Smooth muscle cell (in vitro differentiated cells): ENCODE data around the gene ANTXR2. TPM values are rescaled to one million over a fixed set of nuclear protein-coding genes. Genes with fewer than 3 reads are reported as not detected.

Source experiments
- DNase-seq: peaks from one replicate; lab custom pipeline; 2025; ENCODE audit not compliant: unreplicated experiment; lab: John Stamatoyannopoulos, UW
- H2AFZ ChIP-seq: fragments of 200-600 bp; sonication (generic); 2 replicates; pipeline ENCODE4 v1.6.0; 2016; ENCODE audit warnings: antibody characterized with exemption, low read depth, mild to moderate bottlenecking
- H3F3A ChIP-seq: fragments of 200-600 bp; sonication (generic); 2 replicates; pipeline ENCODE4 v1.6.0; 2017; ENCODE audit warnings: antibody characterized with exemption, low read depth
- H3K27ac ChIP-seq: fragments of 200-600 bp; sonication (generic); 2 replicates; pipeline ENCODE4 v1.5.1; 2016; ENCODE audit warnings: low read depth, mild to moderate bottlenecking
- H3K27me3 ChIP-seq: fragments of 200-600 bp; sonication (generic); 2 replicates; pipeline ENCODE4 v1.6.1; 2016; ENCODE audit warnings: low read depth, mild to moderate bottlenecking
- H3K36me3 ChIP-seq: fragments of 200-600 bp; sonication (generic); 2 replicates; pipeline ENCODE4 v1.5.1; 2016; ENCODE audit warnings: low read depth
- H3K4me1 ChIP-seq: fragments of 200-600 bp; sonication (generic); 2 replicates; pipeline ENCODE4 v1.5.1; 2016; ENCODE audit warnings: low read depth
- H3K4me2 ChIP-seq: fragments of 200-600 bp; sonication (generic); 2 replicates; pipeline ENCODE4 v1.6.0; 2016; ENCODE audit warnings: mild to moderate bottlenecking
- H3K4me3 ChIP-seq: fragments of 200-600 bp; sonication (generic); 2 replicates; pipeline ENCODE4 v1.5.1; 2016; ENCODE audit warnings: mild to moderate bottlenecking
- H3K79me2 ChIP-seq: fragments of 200-600 bp; sonication (generic); 2 replicates; pipeline ENCODE4 v1.6.0; 2016; ENCODE audit warnings: low read depth, mild to moderate bottlenecking
- H3K9ac ChIP-seq: fragments of 200-600 bp; sonication (generic); 2 replicates; pipeline ENCODE4 v1.6.0; 2016; ENCODE audit warnings: low read depth
- H3K9me3 ChIP-seq: fragments of 200-600 bp; sonication (generic); replicated peaks from 2 replicates; pipeline ENCODE4 v1.5.1; 2016; ENCODE audit warnings: low read depth
- H4K20me1 ChIP-seq: fragments of 200-600 bp; sonication (generic); 2 replicates; pipeline ENCODE4 v1.6.0; 2016; ENCODE audit warnings: low read depth
- CTCF ChIP-seq: fragments of 200-600 bp; sonication (generic); IDR thresholded peaks from 2 replicates; pipeline ENCODE4 v1.5.1; 2017; ENCODE audit warnings: borderline replicate concordance, mild to moderate bottlenecking, antibody characterized with exemption; ENCODE audit not compliant: insufficient read depth, poor library complexity, severe bottlenecking
- WGBS: methylation state at CpG from one replicate; pipeline ENCODE4 v1.1.7; 2016; ENCODE audit warnings: low lambda C conversion rate; 5-methylcytosine and 5-hydroxymethylcytosine counted together
- polyA plus RNA-seq: library from polyadenylated mRNA; unstranded; fragments of >200 nt; fragmentation: Nextera tagmentation; extraction: Ambion mirVana; gene quantifications from 2 replicates; pipeline ENCODE4 v1.2.1, GENCODE V29; 2016
- total RNA-seq: library from RNA; depleted of rRNA; stranded (reverse); fragments of >200 nt; gene quantifications from 2 replicates; pipeline ENCODE4 v1.2.3, GENCODE V29; 2014

Gene ANTXR2
- total and polyA plus RNA-seq, 2 experiments from 2014 or later, result 67.6 to 74.5 TPM

- no peaks in the 10 kb centered on the region for H3K4me1 ChIP-seq
- DNase-seq, result no peak
- H4K20me1 ChIP-seq, result no peaks in the 10 kb centered on the region
- no peaks in the 10 kb centered on the region for H3F3A ChIP-seq
- no peak overlapping the region for H3K4me3 ChIP-seq
- H3K9ac ChIP-seq, result no peak overlapping the region
- H3K27me3 ChIP-seq, result no peaks in the 10 kb centered on the region
- peaks cover 7% of the 10 kb centered on the region for H3K9me3 ChIP-seq
- H3K4me2 ChIP-seq, result no peak overlapping the region
- TF ChIP-seq CTCF, result no peak
- H3K79me2 ChIP-seq, result no peaks in the 10 kb centered on the region
- no peaks in the 10 kb centered on the region for H3K36me3 ChIP-seq
- no peak overlapping the region for H2AFZ ChIP-seq
- H3K27ac ChIP-seq, result no peak overlapping the region
Observed at GRCh38 chr4:79877511-79877910, 195.5 kb downstream of the ANTXR2 start.

GRCh38 chr4:79875344-79875899 is 197.6 kb downstream of the ANTXR2 start:
- Histone ChIP-seq H3K27me3 (no peaks in the 10 kb centered on the region), H3K4me1 (no peaks in the 10 kb centered on the region), H3F3A (no peaks in the 10 kb centered on the region), H3K9ac (no peak overlapping the region), H2AFZ (no peak overlapping the region), H3K79me2 (no peaks in the 10 kb centered on the region), H3K27ac (no peak overlapping the region), H3K36me3 (no peaks in the 10 kb centered on the region), H3K9me3 (peaks cover 7% of the 10 kb centered on the region), H3K4me3 (no peak overlapping the region), H4K20me1 (no peaks in the 10 kb centered on the region), H3K4me2 (no peak overlapping the region)
- DNase-seq, result no peak
- TF ChIP-seq CTCF, result no peak
- 97% methylated on average over 4 of the region's 4 CpGs for WGBS

- no peaks in the 10 kb centered on the region for H4K20me1 ChIP-seq
- no peak overlapping the region for H3K9ac ChIP-seq
- no peak overlapping the region for H3K4me3 ChIP-seq
- no peak for DNase-seq
- no peak overlapping the region for H2AFZ ChIP-seq
- no peaks in the 10 kb centered on the region for H3K27me3 ChIP-seq
- peaks cover 7% of the 10 kb centered on the region for H3K9me3 ChIP-seq
- H3K4me2 ChIP-seq, result no peak overlapping the region
- no peak overlapping the region for H3K27ac ChIP-seq
- TF ChIP-seq CTCF, result no peak
- no peaks in the 10 kb centered on the region for H3K36me3 ChIP-seq
- H3F3A ChIP-seq, result no peaks in the 10 kb centered on the region
- no peaks in the 10 kb centered on the region for H3K79me2 ChIP-seq
- WGBS, result 95% methylated on average over 2 of the region's 2 CpGs
- H3K4me1 ChIP-seq, result no peaks in the 10 kb centered on the region
Observed at GRCh38 chr4:79874197-79874596, 198.8 kb downstream of the ANTXR2 start.

- no peak for TF ChIP-seq CTCF
- Histone ChIP-seq H3K36me3 (no peaks in the 10 kb centered on the region), H3K27ac (no peak overlapping the region), H3K79me2 (no peaks in the 10 kb centered on the region), H3K9me3 (no peaks in the 10 kb centered on the region), H3K9ac (no peak overlapping the region), H3K4me1 (no peaks in the 10 kb centered on the region), H3K4me2 (no peak overlapping the region), H3K4me3 (no peak overlapping the region), H4K20me1 (no peaks in the 10 kb centered on the region), H3F3A (no peaks in the 10 kb centered on the region), H2AFZ (no peak overlapping the region), H3K27me3 (no peaks in the 10 kb centered on the region)
- 97% methylated on average over 1 of the region's 1 CpG for WGBS
- DNase-seq, result no peak
Observed at GRCh38 chr4:79872738-79873137, 200.3 kb downstream of the ANTXR2 start.
